Fibroblast of skin of left quadriceps (primary cell): Measurements from ENCODE around the gene ALDH7A1.
"Not testable (repeated sequence)": the region's sequence is repeated elsewhere in the genome, so short reads cannot be mapped to it uniquely, and the experiment has no call there.

Experiments used
- DNase-seq, 2 experiments: peaks; one replicate each; pipeline ENCODE4 v3.0.0-alpha.2; 2013; ENCODE audit warnings: low read depth in 2 of 2

ALDH7A1 gene

GRCh38 chr5:126595486-126596083, 566 bp upstream of the ALDH7A1 start:
- no peak for DNase-seq

GRCh38 chr5:126591549-126591948, 3.5 kb downstream of the ALDH7A1 start:
- DNase-seq, result no peak

GRCh38 chr5:126589536-126590297, 5.3 kb downstream of the ALDH7A1 start:
- no peak for DNase-seq

GRCh38 chr5:126587551-126588390, 7.2 kb downstream of the ALDH7A1 start:
- DNase-seq, result no peak

GRCh38 chr5:126583761-126584160, 11.3 kb downstream of the ALDH7A1 start:
- DNase-seq, result no peak

GRCh38 chr5:126579716-126580115, 15.3 kb downstream of the ALDH7A1 start:
- no peak for DNase-seq

- no peak for DNase-seq
Measured at GRCh38 chr5:126577415-126577814, 17.6 kb downstream of the ALDH7A1 start.

- DNase-seq, result no peak
Measured at GRCh38 chr5:126576974-126577373, 18.0 kb downstream of the ALDH7A1 start.

- DNase-seq, result no peak
Measured at GRCh38 chr5:126575644-126576043, 19.4 kb downstream of the ALDH7A1 start.

- no peak for DNase-seq
Measured at GRCh38 chr5:126568206-126568755, 26.7 kb downstream of the ALDH7A1 start.

GRCh38 chr5:126562823-126563222, 32.2 kb downstream of the ALDH7A1 start:
- no peak for DNase-seq

- no peak for DNase-seq
Measured at GRCh38 chr5:126561908-126562307, 33.1 kb downstream of the ALDH7A1 start.

- DNase-seq, result not testable (repeated sequence)
Measured at GRCh38 chr5:126555101-126555500, 39.9 kb downstream of the ALDH7A1 start.

GRCh38 chr5:126552614-126553013, 42.4 kb downstream of the ALDH7A1 start:
- no peak for DNase-seq

GRCh38 chr5:126544087-126544740, 50.8 kb downstream of the ALDH7A1 start:
- DNase-seq, result no peak

- DNase-seq, result no peak
Measured at GRCh38 chr5:126543660-126544059, 51.4 kb downstream of the ALDH7A1 start.

GRCh38 chr5:126543009-126543408, 52.0 kb downstream of the ALDH7A1 start:
- no peak for DNase-seq

GRCh38 chr5:126542441-126542840, 52.6 kb downstream of the ALDH7A1 start:
- no peak for DNase-seq

- no peak for DNase-seq
Measured at GRCh38 chr5:126540631-126541030, 54.4 kb downstream of the ALDH7A1 start.

GRCh38 chr5:126538579-126538978, 56.4 kb downstream of the ALDH7A1 start:
- no peak for DNase-seq

GRCh38 chr5:126536874-126537273, 58.1 kb downstream of the ALDH7A1 start:
- DNase-seq, result no peak
